Naive B cell (primary cell): ENCODE results near the gene PSTPIP2. TPM values are rescaled to one million over a fixed set of nuclear protein-coding genes. Genes with fewer than 3 reads are reported as not detected.
"Not testable (repeated sequence)": the region's sequence is repeated elsewhere in the genome, so short reads cannot be mapped to it uniquely, and the experiment has no call there.

Experiments used
- ATAC-seq, 2 donors: fragments of 150-1000 bp; cut with Tn5 transposase; 2 replicates each; pipeline ENCODE4 v1.10.0; 2021; ENCODE audit warnings: low read depth in 2 of 2, mild to moderate bottlenecking in 2 of 2, moderate library complexity in 2 of 2
- DNase-seq: peaks from one replicate; pipeline ENCODE4 v3.0.0; 2022
- H3K27ac Mint-ChIP-seq, 6 donors: one replicate each; pipeline ENCODE4 v1.8.0; 2020 to 2022; ENCODE audit warnings: mild to moderate bottlenecking in 6 of 6, mixed read lengths in 6 of 6, moderate library complexity in 5 of 6, inconsistent platforms in 2 of 6
- H3K27me3 Mint-ChIP-seq, 3 donors: one replicate each; pipeline ENCODE4 v1.8.0; 2021 to 2022; ENCODE audit warnings: mixed read lengths in 3 of 3, mild to moderate bottlenecking in 1 of 3
- H3K36me3 Mint-ChIP-seq, 2 donors: one replicate each; pipeline ENCODE4 v1.8.0; 2020 to 2022; ENCODE audit warnings: mixed read lengths in 2 of 2, inconsistent platforms in 1 of 2, mild to moderate bottlenecking in 1 of 2
- H3K4me1 Mint-ChIP-seq, 3 donors: one replicate each; pipeline ENCODE4 v1.8.0; 2020 to 2022; ENCODE audit warnings: mixed read lengths in 3 of 3, inconsistent platforms in 1 of 3, mild to moderate bottlenecking in 1 of 3, moderate library complexity in 1 of 3
- H3K4me3 Mint-ChIP-seq, 8 donors: one replicate each; pipeline ENCODE4 v1.8.0; 2020 to 2022; ENCODE audit warnings: mild to moderate bottlenecking in 8 of 8, mixed read lengths in 8 of 8, moderate library complexity in 8 of 8, inconsistent platforms in 2 of 8
- H3K9me3 Mint-ChIP-seq, 7 donors: one replicate each; pipeline ENCODE4 v1.8.0; 2020 to 2022; ENCODE audit warnings: mixed read lengths in 7 of 7, mild to moderate bottlenecking in 5 of 7, inconsistent platforms in 2 of 7, moderate library complexity in 1 of 7
- polyA plus RNA-seq, 6 donors: library from polyadenylated mRNA; unstranded; fragments of 300-500 nt; fragmentation: Illumina TruSeq; gene quantifications; one replicate each; pipeline ENCODE4 v1.2.3, GENCODE V29; 2021; ENCODE audit warnings: low read depth in 6 of 6

The PSTPIP2 gene, protein sequence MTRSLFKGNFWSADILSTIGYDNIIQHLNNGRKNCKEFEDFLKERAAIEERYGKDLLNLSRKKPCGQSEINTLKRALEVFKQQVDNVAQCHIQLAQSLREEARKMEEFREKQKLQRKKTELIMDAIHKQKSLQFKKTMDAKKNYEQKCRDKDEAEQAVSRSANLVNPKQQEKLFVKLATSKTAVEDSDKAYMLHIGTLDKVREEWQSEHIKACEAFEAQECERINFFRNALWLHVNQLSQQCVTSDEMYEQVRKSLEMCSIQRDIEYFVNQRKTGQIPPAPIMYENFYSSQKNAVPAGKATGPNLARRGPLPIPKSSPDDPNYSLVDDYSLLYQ
- polyA plus RNA-seq, result 1 to 10 TPM in 3 of 6 donors, under 1 TPM in 3; 0.29 to 1.8 (median 0.90) TPM

DNA sequence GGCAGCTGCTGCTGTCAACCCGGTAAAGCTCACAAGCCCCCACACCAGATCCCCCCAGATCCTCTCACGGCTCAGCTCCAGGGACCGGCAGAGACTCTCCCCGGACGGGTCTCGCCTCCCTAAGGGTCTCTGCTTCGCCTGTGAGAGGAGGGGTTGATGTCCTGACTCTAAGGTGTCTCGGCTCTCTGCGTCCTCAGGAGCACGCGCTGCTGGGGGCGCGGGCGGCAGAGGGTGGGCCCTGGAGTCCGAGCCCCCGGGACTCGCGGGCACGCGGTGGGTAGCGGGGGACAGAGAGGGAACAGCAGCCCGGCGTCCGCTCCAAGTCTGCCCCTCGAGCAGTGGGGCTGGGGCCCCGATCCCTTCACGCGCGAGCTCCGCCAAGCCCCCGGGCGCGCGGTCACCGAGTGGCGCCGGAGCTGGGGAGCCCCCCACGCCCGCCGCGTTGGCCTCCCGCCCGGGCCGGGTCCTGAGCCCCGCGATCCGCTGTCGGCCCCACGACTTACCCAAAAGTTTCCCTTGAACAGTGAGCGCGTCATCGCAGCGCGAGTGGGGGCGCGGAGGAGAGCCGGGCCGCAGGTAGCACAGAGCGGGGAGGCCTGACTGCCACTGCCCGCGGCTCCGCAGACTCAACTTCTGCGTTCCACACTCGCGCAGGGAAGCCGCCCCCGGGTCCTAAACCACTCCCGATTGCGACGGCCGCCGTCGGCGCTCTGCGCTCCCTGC lies at the start of gene PSTPIP2:
PSTPIP2 (minus strand) TSS at position 608 of the 723 bp plus-strand sequence; CDS start at position 536, 72 bp downstream.
- peaks cover 13 to 29% (median 23%) of the 10 kb centered on the region in 3 donors for H3K4me1 Mint-ChIP-seq
- peak within 1 kb of the TSS; percentile 51 to 88 (median 76) for H3K4me3 Mint-ChIP-seq
- H3K27me3 Mint-ChIP-seq, result peaks cover 8 to 34% (median 14%) of the 10 kb centered on the region in 3 donors
- DNase-seq (peak; percentile 36), ATAC-seq (peak; percentile 71 to 76)
- peak within 1 kb of the TSS in 1 of 6 donors; percentile 20 for H3K27ac Mint-ChIP-seq
- peaks cover 0 to 5% (median 0%) of the 10 kb centered on the region in 7 donors for H3K9me3 Mint-ChIP-seq
- H3K36me3 Mint-ChIP-seq, result no peaks in the 10 kb centered on the region

DNA sequence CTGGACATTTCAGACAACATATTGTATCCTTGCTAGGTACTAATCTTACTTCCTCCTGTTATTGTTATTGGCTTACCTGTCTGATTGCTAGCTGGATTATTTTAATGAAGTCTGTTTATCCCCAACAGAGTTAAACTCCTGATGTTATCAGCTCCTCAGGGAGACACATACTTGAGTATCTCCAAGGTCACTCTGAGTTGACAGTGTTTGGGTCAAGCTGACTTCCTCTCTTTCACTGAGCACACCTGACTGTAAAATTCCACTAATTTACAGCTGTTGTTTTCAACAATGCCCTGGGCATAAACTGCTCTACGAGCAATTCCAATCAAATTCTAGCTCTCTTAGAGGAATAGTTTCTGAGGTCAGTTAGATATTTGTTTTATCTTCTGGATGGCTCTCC lies 41.7 kb upstream of the PSTPIP2 start:
- Mint-ChIP-seq H3K4me3 (no peak overlapping the region), H3K27ac (peak overlapping the region in 1 of 6 donors; percentile 48), H3K9me3 (no peaks in the 10 kb centered on the region), H3K4me1 (peaks cover 0 to 13% (median 6%) of the 10 kb centered on the region in 3 donors), H3K27me3 (no peaks in the 10 kb centered on the region), H3K36me3 (peaks cover 6 to 10% of the 10 kb centered on the region in 2 donors)
- ATAC-seq (no peak), DNase-seq (no peak)

DNA sequence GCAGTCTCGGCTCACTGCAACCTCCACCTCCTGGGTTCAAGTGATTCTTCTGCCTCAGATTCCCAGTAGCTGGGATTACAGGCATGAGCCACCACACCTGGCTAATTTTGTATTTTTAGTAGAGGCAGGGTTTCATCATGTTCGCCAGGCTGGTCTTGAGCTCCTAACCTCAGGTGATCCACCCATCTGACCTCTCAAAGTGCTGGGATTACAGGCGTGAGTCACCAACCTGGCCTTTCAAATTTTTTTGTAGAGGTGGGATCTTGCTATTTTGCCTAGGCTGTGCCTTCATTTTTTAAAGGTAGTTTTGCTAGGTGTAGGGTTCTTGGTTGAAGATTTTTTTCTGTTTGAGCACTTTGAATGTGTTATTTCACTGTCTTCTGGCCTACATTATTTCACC lies 38.3 kb upstream of the PSTPIP2 start:
- H3K9me3 Mint-ChIP-seq, result no peaks in the 10 kb centered on the region
- H3K27ac Mint-ChIP-seq, result peak overlapping the region in 1 of 6 donors; percentile 47
- no peak for DNase-seq
- no peaks in the 10 kb centered on the region for H3K27me3 Mint-ChIP-seq
- peaks cover 6 to 13% (median 6%) of the 10 kb centered on the region in 3 donors for H3K4me1 Mint-ChIP-seq
- H3K4me3 Mint-ChIP-seq, result no peak overlapping the region
- no peak for ATAC-seq
- H3K36me3 Mint-ChIP-seq, result peaks cover 0 to 10% of the 10 kb centered on the region in 2 donors

DNA sequence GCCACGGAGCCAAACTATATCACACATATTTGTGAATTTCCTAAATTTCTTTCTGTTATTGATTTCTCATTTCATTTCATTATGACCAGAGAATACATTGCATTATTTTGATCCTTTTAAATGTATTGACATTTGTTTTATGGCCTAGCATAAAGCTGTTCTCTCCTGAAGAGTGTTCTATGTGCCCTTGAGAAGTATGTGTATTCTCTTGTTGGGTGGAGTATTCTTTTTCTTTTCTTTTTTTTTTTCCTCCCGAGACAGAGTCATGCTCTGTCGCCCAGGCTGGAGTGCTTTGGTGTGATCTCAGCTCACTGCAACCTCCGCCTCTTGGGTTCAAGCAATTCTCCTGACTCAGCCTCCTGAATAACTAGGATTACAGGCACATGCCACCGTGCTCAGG lies 37.3 kb upstream of the PSTPIP2 start:
- Mint-ChIP-seq H3K4me1 (peaks cover 6 to 22% (median 17%) of the 10 kb centered on the region in 3 donors), H3K9me3 (no peaks in the 10 kb centered on the region), H3K27me3 (no peaks in the 10 kb centered on the region), H3K36me3 (peaks cover 0 to 10% of the 10 kb centered on the region in 2 donors), H3K27ac (peak overlapping the region in 2 of 6 donors; percentile 7 to 92), H3K4me3 (peak overlapping the region in 1 of 8 donors; percentile 21)
- DNase-seq, result no peak
- no peak for ATAC-seq

DNA sequence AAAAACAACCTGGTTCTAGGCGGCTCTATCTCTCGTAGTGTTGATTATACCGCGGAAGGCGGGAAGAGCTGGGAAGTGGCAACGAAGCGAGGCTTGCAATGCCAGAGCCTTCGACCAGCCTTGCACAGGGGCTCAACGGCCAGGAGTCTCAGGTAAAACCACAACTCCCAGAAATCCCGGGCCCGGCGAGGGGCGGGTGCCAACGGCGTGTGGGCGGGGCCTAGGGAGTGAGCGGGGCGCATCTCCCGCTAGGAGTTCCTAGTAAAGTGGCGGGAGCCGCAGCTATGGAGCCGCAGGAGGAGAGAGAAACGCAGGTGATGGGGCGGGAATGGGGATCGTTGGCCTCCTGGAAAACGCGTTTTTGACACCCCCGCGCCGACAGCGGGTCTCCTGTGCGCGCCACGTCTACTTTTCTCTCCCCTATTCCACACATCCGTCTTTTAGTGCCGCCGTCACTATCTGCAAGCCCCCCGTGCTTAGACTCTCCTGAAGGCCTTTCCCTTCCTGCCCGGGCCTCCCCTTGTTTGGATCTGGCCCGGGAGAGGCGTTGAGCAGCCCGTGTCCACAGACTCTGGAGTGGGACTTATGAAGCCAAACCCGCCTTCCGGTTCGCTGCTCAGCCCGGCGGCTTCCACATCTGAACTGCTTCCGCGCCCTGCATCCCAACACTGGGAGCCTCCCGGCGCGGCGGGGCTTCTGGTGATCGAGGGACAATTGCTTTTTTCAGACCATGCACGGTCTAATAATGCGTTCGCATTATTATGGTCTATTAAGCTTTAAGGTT lies 32.3 kb upstream of the PSTPIP2 start, which contains the start of gene HAUS1:
HAUS1 (plus strand) TSS at position 258 of the 784 bp plus-strand sequence; CDS start at position 285, 27 bp downstream.
- Mint-ChIP-seq H3K9me3 (no peaks in the 10 kb centered on the region), H3K36me3 (no peaks in the 10 kb centered on the region), H3K4me3 (peak within 1 kb of the TSS; percentile 94 to 99 (median 96)), H3K27me3 (no peaks in the 10 kb centered on the region), H3K27ac (peak within 1 kb of the TSS; percentile 33 to 94 (median 86)), H3K4me1 (peaks cover 3 to 30% (median 16%) of the 10 kb centered on the region in 3 donors)
- ATAC-seq (peak; percentile 99), DNase-seq (peak; percentile 75)

DNA sequence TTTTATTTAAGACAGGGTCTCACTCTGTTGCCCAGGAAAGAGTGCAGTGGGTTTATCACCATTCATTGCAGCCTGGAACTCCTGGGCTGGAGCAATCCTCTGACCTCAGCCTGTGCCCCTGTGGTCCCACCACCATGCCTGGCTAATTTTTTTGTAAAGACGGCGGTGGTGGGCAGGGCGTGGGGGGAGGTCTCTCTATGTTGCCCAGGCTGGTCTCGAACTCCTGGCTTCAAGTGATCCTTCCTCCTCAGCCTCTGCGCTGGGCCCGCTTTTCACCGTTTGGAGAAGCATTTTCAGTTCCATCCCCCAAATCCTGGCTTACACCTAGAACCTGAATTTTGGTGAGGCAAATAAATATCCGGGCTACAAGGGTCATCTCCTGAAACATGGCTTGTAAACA lies 27.4 kb upstream of the PSTPIP2 start:
- H3K4me1 Mint-ChIP-seq, result peaks cover 3 to 46% (median 16%) of the 10 kb centered on the region in 3 donors
- H3K27me3 Mint-ChIP-seq, result no peaks in the 10 kb centered on the region
- no peaks in the 10 kb centered on the region for H3K9me3 Mint-ChIP-seq
- peak overlapping the region in 4 of 8 donors; percentile 19 to 93 (median 62) for H3K4me3 Mint-ChIP-seq
- ATAC-seq (no peak), DNase-seq (no peak)
- H3K27ac Mint-ChIP-seq, result no peak overlapping the region
- H3K36me3 Mint-ChIP-seq, result no peaks in the 10 kb centered on the region

DNA sequence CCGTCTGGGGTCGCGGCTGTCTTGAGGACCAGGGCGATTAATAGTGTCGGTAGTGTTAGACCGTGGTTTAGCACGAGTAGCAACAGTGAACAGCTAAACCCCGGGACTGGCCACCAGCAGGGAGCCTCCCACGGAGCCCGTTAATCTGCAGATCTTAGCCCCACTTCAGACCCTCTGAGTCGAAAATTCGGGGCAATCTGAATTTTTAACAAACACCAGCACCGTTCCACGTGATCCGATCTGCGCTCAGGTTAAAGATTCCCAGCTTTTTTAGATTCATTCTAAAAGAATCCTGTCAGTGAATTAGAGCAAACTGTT lies 26.5 kb upstream of the PSTPIP2 start:
- no peaks in the 10 kb centered on the region for H3K27me3 Mint-ChIP-seq
- DNase-seq, result no peak
- no peaks in the 10 kb centered on the region for H3K36me3 Mint-ChIP-seq
- no peaks in the 10 kb centered on the region for H3K9me3 Mint-ChIP-seq
- peaks cover 7 to 44% (median 18%) of the 10 kb centered on the region in 3 donors for H3K4me1 Mint-ChIP-seq
- peak overlapping the region; percentile 90 to 98 (median 96) for H3K4me3 Mint-ChIP-seq
- ATAC-seq, result no peak
- H3K27ac Mint-ChIP-seq, result peak overlapping the region; percentile 95 to 99 (median 98)

DNA sequence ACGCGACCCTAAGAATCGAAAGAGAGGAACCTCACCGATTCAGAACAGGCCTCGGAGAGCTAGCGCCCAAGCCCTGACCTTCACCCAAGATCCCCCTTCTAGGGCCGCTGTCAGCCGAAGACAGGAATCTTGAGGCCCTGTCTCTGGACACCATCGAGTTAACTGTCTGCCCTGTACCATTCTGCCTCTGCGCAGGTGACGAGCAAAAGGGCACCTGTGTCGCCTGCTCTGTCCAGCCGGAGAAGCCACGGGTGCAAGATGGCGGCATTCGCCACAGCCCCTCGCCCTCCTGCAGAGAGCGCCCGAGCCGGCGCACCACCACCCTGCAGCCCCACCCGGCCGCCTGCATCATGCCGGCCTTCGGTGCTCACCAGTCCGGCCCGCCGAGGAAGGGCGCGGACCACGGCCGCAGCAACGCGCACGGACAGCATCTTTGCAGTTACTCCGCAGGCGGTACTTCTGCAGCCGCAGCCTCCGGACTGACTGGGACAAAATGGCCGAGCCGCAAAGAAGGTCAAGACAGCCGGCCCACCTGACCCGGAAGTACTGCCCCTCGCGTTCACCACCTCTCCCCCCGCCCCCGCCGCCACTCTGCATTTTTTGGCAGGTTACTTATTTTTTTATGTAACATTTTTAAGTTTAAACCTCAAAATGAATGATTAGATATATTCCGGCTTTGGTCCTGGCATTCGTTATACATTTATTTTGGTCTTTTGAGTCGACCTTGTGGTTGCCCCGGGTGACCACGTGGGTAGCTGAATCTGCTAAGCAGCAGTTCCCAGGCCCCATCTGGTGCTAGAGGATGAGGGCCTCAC lies 25.9 kb upstream of the PSTPIP2 start, which contains the start of gene ATP5F1A:
ATP5F1A (minus strand) TSS at position 496 of the 815 bp plus-strand sequence; CDS start at position 431, 65 bp downstream.
- DNase-seq (peak; percentile 89), ATAC-seq (peak; percentile 85 to 88)
- H3K27ac Mint-ChIP-seq, result peak within 1 kb of the TSS; percentile 95 to 99 (median 98)
- no peaks in the 10 kb centered on the region for H3K36me3 Mint-ChIP-seq
- H3K4me1 Mint-ChIP-seq, result peaks cover 5 to 46% (median 18%) of the 10 kb centered on the region in 3 donors
- H3K9me3 Mint-ChIP-seq, result no peaks in the 10 kb centered on the region
- no peaks in the 10 kb centered on the region for H3K27me3 Mint-ChIP-seq
- peak within 1 kb of the TSS; percentile 90 to 98 (median 96) for H3K4me3 Mint-ChIP-seq

DNA sequence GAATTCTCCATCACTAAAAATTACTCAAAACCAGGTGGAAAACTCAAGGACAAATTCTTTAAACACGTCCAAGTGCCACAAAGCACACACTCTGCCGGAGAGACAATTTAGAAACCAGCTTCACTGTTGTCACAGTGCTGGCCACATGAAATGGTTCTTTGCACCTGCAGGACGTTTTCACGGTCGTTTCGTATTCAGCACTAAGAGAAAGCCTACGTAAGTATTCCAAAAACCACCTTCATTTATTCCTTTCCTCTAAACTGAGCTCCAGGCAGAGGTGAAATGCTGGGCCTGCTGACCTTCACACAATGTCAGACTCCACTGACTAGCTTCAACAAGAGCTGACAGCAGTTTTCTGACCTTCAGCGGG lies 25.4 kb upstream of the PSTPIP2 start:
- Mint-ChIP-seq H3K27ac (peak overlapping the region; percentile 95 to 99 (median 98)), H3K36me3 (no peaks in the 10 kb centered on the region), H3K4me3 (peak overlapping the region; percentile 90 to 98 (median 96)), H3K27me3 (no peaks in the 10 kb centered on the region), H3K4me1 (peaks cover 4 to 49% (median 18%) of the 10 kb centered on the region in 3 donors), H3K9me3 (no peaks in the 10 kb centered on the region)
- ATAC-seq, result peak; percentile 13 to 19
- DNase-seq, result no peak

DNA sequence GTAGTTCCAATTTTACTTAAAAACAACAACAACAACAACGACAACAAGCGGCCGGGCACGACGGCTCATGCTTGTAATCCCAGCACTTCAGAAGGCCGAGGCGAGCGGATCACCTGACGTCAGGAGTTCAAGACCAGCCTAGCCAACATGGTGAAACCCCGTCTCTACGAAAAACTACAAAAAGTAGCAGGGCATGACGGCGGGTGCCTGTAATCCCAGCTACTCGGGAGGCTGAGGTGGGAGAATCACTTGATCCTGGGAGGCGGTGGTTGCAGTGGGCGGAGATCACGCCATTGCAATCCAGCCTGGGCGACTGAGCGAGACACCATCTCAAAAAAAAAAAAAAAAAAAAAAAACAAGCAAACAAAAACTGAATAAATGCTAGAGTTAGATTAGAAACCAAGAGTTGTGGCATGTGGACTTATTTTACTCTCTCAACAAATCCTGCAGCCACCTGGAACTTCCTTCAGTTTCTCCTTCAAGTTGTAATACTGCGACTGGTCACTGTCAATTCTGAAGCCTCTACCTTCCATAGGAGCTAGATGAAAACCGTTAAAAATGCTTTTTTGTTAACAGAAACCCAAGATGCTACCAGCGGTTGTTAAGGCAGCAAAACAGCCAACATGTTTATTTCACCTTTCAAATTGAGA lies 24.7 kb upstream of the PSTPIP2 start:
- no peak for DNase-seq
- no peaks in the 10 kb centered on the region for H3K9me3 Mint-ChIP-seq
- H3K27me3 Mint-ChIP-seq, result no peaks in the 10 kb centered on the region
- peaks cover 4 to 49% (median 18%) of the 10 kb centered on the region in 3 donors for H3K4me1 Mint-ChIP-seq
- no peaks in the 10 kb centered on the region for H3K36me3 Mint-ChIP-seq
- H3K4me3 Mint-ChIP-seq, result peak overlapping the region; percentile 90 to 98 (median 96)
- no peak for ATAC-seq
- H3K27ac Mint-ChIP-seq, result peak overlapping the region; percentile 95 to 99 (median 98)

DNA sequence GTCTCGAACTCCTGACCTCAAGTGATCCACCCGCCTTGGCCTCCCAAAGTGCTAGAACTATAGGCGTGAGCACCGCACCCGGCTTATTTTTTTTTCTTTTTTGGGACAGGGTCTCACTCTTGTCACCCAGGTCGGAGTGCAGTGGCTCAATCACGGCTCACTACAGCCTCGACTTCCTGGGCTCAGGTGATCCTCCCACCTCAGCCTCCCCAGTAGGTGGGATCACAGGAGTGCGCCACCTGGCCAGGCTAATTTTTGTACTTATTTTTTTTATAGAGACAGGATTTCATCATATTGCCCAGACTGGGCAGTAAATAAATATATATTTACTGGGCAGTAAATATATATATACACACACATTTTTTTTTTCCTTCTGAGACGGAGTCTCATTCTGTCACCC lies 23.5 kb upstream of the PSTPIP2 start:
- no peaks in the 10 kb centered on the region for H3K9me3 Mint-ChIP-seq
- H3K36me3 Mint-ChIP-seq, result peaks cover 8 to 10% of the 10 kb centered on the region in 2 donors
- ATAC-seq, result no peak
- H3K27ac Mint-ChIP-seq, result peak overlapping the region in 2 of 6 donors; percentile 73 to 83
- H3K4me3 Mint-ChIP-seq, result peak overlapping the region in 5 of 8 donors; percentile 16 to 69 (median 43)
- no peak for DNase-seq
- H3K4me1 Mint-ChIP-seq, result peaks cover 8 to 55% (median 23%) of the 10 kb centered on the region in 3 donors
- no peaks in the 10 kb centered on the region for H3K27me3 Mint-ChIP-seq

DNA sequence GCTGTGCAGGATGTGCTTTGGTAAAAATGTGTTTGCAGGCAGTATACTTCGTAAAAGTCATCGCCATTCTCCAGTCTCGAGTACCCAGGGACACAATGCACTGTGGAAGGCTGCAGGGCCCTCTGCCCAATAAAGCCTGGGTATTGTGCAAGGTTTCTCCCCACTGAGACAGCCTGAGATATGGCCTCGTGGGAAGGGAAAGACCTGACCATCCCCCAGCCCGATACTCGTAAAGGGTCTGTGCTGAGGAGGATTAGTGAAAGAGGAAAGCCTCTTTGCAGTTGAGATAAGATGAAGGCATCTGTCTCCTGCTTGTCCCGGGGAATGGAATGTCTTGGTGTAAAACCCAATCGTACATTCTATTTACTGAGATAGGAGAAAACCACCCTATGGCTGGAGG lies 16.4 kb upstream of the PSTPIP2 start:
- peak overlapping the region in 1 of 6 donors; percentile 72 for H3K27ac Mint-ChIP-seq
- H3K4me3 Mint-ChIP-seq, H3K27me3 Mint-ChIP-seq: not testable (repeated sequence)

More for the DNA sequence above, 16.4 kb upstream of the PSTPIP2 start:
- Mint-ChIP-seq H3K4me1 (peaks cover 5 to 15% (median 8%) of the 10 kb centered on the region in 3 donors), H3K9me3 (peaks cover 0 to 11% (median 7%) of the 10 kb centered on the region in 7 donors), H3K36me3 (peaks cover 28 to 47% of the 10 kb centered on the region in 2 donors)
- not testable (repeated sequence) for DNase-seq, ATAC-seq
